Measurements from ENCODE around the gene NTRK3. TPM values are rescaled to one million over a fixed set of nuclear protein-coding genes. Genes with fewer than 3 reads are reported as not detected.

Gene NTRK3
- total and polyA plus RNA-seq, 5 experiments from 2014 or later: not detected

DNA sequence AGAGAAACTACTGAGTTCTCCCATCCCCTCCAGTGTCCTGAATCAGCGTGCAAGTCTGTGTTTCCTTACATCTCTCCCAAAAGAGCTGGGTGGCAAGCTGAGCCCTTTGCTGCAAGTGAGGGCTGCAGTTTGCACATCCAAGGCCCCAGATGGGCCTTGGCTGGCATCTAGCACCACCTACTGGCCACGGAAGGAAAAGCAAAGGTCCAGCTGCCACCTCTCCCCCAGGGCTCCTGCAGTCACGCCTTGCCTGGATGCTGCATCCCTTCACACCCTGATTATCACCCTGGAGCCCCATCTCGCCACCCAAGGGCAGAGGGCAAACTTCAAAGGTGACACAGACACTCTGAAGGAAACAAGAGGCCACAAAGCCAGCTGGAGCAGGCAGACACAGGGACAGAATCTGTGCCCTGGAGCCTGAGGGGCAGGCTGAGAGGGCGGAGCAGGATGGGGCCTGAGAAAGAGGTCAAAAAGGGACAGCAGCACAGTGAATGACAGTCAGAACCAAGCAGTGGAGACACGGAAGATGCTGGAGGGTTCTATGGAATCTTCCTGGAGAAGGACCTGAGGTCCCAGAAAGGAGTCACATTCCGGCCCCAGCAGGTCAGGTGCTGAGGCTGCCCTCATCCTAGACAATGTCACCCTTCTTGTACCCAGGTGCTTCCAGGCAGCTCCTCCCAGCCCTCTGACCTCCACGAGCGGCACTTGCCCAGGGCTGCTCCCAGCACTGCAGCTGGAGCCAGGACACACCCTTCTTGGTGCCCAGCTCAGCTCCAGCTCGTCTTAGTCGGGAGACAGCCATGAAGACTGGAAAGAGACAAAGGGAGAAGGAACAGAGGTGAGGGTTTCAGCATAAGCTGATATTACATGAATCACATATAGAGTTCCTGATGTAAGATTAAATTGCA, 18.3 kb upstream of the NTRK3 start:
- H3K9me3 Mint-ChIP-seq: no peaks in the 10 kb centered on the region
- DNase-seq (peak; percentile 14 to 67 (median 33)), ATAC-seq (no peak)
- peaks cover 0 to 2% (median 0%) of the 10 kb centered on the region in 4 donors for H3K4me1 Mint-ChIP-seq
- POLR2A ChIA-PET: no interaction called here
- no peak overlapping the region for H3K4me3 Mint-ChIP-seq
- H3K36me3 Mint-ChIP-seq: no peaks in the 10 kb centered on the region
- peak overlapping the region in 1 of 10 donors; percentile 26 for H3K27ac Mint-ChIP-seq
- H3K27me3 Mint-ChIP-seq: peaks cover 6 to 40% (median 19%) of the 10 kb centered on the region in 5 donors

DNA sequence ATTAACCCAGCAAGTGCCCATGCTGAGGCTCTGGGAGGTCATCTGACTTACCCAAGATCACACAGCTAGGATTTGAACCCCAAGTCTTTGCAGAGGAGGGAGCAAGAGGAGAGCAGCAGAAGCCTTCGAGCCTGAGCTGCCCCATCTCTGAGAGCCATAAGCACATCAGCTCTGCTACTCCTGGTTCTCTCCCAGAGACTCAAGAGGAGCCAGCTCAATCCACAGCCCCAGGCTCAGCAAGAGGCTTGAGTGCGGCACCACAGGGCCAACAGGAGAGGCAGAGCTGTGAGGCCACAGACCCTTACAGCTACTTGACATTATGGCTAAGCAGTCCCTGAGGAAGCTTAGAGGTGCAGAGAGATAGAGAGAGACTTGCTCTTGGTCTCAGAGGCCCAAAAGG, 15.9 kb upstream of the NTRK3 start:
- no peak overlapping the region for H3K27ac Mint-ChIP-seq
- H3K27me3 Mint-ChIP-seq: peaks cover 0 to 38% (median 13%) of the 10 kb centered on the region in 5 donors
- POLR2A ChIA-PET: no interaction called here
- no peaks in the 10 kb centered on the region for H3K36me3 Mint-ChIP-seq
- ATAC-seq (no peak), DNase-seq (no peak)
- no peaks in the 10 kb centered on the region for H3K9me3 Mint-ChIP-seq
- H3K4me1 Mint-ChIP-seq: peaks cover 0 to 2% (median 0%) of the 10 kb centered on the region in 4 donors
- no peak overlapping the region for H3K4me3 Mint-ChIP-seq

- Mint-ChIP-seq H3K4me3 (no peak overlapping the region), H3K4me1 (peaks cover 0 to 3% (median 0%) of the 10 kb centered on the region in 4 donors), H3K27ac (no peak overlapping the region), H3K36me3 (no peaks in the 10 kb centered on the region), H3K27me3 (peaks cover 4 to 53% (median 20%) of the 10 kb centered on the region in 5 donors), H3K9me3 (no peaks in the 10 kb centered on the region)
- POLR2A ChIA-PET: no interaction called here
- DNase-seq (no peak), ATAC-seq (no peak)
These were observed 13.0 kb upstream of the NTRK3 start for GRCh38 chr15:88269356-88270062.

- POLR2A ChIA-PET: no interaction called here
- Mint-ChIP-seq H3K4me3 (no peak overlapping the region), H3K36me3 (no peaks in the 10 kb centered on the region), H3K9me3 (no peaks in the 10 kb centered on the region), H3K4me1 (peaks cover 0 to 3% (median 0%) of the 10 kb centered on the region in 4 donors), H3K27me3 (peaks cover 10 to 71% (median 31%) of the 10 kb centered on the region in 5 donors), H3K27ac (no peak overlapping the region)
- DNase-seq (no peak), ATAC-seq (no peak)
These were observed 11.2 kb upstream of the NTRK3 start for GRCh38 chr15:88267720-88268119.

DNA sequence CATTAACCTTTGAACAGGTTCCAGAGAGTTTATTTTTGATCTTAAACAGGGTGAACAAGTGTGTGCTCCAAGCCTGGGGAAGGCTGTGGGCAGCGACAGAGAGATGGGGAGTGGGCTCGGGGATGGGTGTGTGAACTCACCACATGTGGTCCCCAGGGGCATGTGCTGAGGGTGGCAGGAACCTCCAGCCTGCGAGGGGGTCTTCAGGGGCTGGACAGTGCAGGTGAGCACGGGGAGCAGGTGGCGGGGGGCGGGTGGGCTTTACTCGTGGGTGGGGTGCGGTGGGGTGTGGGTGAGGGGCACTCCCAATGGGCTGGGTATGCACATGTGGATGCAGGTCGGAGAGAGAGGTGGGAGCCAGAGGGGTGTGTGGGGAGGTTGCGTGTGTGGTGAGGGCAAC, 9.6 kb upstream of the NTRK3 start:
- peaks cover 0 to 3% (median 0%) of the 10 kb centered on the region in 4 donors for H3K4me1 Mint-ChIP-seq
- POLR2A ChIA-PET: no interaction called here
- H3K36me3 Mint-ChIP-seq: no peaks in the 10 kb centered on the region
- DNase-seq (no peak), ATAC-seq (no peak)
- no peak overlapping the region for H3K27ac Mint-ChIP-seq
- H3K9me3 Mint-ChIP-seq: no peaks in the 10 kb centered on the region
- H3K4me3 Mint-ChIP-seq: no peak overlapping the region
- H3K27me3 Mint-ChIP-seq: peaks cover 13 to 81% (median 40%) of the 10 kb centered on the region in 5 donors

DNA sequence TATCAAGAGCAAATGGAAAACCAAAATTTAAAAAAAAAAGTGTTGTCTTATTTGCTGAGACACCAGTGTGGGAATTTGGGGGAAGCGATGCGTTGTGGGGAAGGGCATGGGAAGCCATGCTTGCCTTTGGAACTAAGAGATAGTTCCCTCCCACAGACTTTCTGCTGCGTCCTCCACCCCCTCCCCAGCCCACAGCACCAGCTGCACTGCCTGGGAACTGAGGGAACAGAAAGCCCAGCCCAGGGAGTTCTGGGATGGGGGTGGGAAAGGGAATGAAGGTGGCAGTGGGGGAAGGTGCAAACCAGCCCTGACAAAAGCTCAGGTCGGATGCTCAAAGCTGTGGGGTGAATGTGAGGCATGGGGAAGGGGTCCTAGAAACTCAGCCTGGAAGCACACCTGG, 8.1 kb upstream of the NTRK3 start:
- no peak overlapping the region for H3K4me3 Mint-ChIP-seq
- H3K9me3 Mint-ChIP-seq: no peaks in the 10 kb centered on the region
- H3K27ac Mint-ChIP-seq: no peak overlapping the region
- H3K27me3 Mint-ChIP-seq: peaks cover 13 to 75% (median 38%) of the 10 kb centered on the region in 5 donors
- POLR2A ChIA-PET: no interaction called here
- DNase-seq: no peak
- ATAC-seq: no peak
- H3K4me1 Mint-ChIP-seq: peaks cover 0 to 1% (median 0%) of the 10 kb centered on the region in 4 donors
- H3K36me3 Mint-ChIP-seq: no peaks in the 10 kb centered on the region

- Mint-ChIP-seq H3K4me3 (no peak overlapping the region), H3K36me3 (no peaks in the 10 kb centered on the region), H3K27me3 (peaks cover 26 to 83% (median 61%) of the 10 kb centered on the region in 5 donors), H3K4me1 (peaks cover 5 to 14% (median 8%) of the 10 kb centered on the region in 4 donors), H3K9me3 (no peaks in the 10 kb centered on the region), H3K27ac (no peak overlapping the region)
- POLR2A ChIA-PET: no interaction called here
- ATAC-seq (no peak), DNase-seq (no peak)
These were observed 5.5 kb upstream of the NTRK3 start for GRCh38 chr15:88262064-88262463.

DNA sequence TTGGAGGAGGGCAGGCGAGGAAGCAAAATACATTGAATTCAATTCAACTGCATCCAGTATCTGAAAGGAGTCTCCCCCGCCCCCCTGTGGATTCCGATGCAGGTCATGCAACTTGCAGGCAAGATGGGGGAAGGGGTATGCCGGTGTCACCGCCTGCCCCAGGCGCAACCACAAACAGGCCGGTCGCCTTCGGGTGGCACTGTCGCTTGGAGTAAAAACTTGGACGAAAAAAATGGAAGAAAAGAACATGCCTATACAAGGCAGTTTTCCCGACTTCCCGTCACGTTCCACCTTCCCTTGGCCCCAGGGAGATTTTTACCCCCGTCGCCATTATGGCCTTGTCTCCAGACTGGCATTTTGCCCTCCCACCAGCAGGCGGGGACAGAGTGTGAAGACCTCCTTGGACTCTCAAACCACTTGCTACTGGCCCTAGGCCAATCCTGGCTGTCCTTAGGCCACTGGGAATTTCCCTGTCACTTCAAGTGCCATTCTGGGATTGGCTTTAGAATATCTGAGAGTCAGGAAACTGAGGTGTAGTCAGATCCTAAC, 1.6 kb upstream of the NTRK3 start:
- ATAC-seq: no peak
- H3K27me3 Mint-ChIP-seq: peaks cover 26 to 83% (median 68%) of the 10 kb centered on the region in 5 donors
- H3K4me3 Mint-ChIP-seq: peak overlapping the region in 7 of 10 donors; percentile 25 to 87 (median 39)

GRCh38 chr15:88257311-88258092, 963 bp upstream of the NTRK3 start:
- POLR2A ChIA-PET: no interaction called here
- H3K36me3 Mint-ChIP-seq: no peaks in the 10 kb centered on the region
- peaks cover 8 to 32% (median 21%) of the 10 kb centered on the region in 4 donors for H3K4me1 Mint-ChIP-seq
- peaks cover 23 to 83% (median 65%) of the 10 kb centered on the region in 5 donors for H3K27me3 Mint-ChIP-seq
- peak overlapping the region; percentile 61 to 87 (median 76) for H3K4me3 Mint-ChIP-seq
- ATAC-seq (no peak), DNase-seq (no peak)
- H3K9me3 Mint-ChIP-seq: no peaks in the 10 kb centered on the region
- no peak overlapping the region for H3K27ac Mint-ChIP-seq

More for the DNA sequence above, 1.6 kb upstream of the NTRK3 start:
- Mint-ChIP-seq H3K36me3 (no peaks in the 10 kb centered on the region), H3K4me1 (peaks cover 8 to 32% (median 21%) of the 10 kb centered on the region in 4 donors), H3K27ac (no peak overlapping the region), H3K9me3 (no peaks in the 10 kb centered on the region)
- no peak for DNase-seq
- POLR2A ChIA-PET: no interaction called here

DNA sequence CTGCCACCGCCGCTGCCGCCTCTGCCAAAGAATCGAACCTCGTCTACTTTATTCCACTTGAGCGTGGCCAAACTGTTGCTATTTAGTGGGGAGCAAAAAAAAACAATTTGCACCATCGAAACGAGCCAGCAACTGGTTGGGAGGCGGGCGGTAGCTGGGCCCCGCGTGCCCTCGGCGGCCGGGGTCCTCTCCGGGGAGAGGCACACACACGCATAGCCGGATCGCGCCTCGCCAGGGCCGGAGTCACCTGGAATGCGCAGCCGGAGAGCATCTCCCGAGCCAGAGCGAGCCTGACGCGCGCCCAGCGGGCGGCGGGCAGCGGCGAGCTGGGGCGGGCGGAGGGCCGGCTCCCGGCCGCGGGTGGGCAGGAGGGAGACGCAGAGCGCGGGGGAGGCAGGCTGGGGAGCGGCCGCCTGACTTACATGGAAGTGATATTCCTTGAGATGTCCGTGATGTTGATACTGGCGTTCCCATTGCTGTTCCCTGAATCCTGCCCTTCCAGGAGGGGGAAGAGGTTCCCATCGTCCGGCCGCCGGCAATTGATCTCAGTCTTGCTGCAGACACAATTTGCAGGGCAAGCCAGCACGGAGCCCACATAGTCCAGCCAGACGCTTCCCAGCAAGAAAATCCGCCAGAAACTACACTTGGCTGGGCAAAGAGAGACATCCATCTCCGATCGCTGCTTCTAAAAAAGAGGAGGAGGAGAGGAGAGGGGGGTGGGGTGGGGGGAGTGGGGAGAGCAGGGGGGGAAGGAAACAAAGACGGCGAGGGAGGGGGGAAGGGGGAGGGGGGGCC, 858 bp downstream of the NTRK3 start:
- Mint-ChIP-seq H3K36me3 (no peaks in the 10 kb centered on the region), H3K4me1 (peaks cover 8 to 32% (median 21%) of the 10 kb centered on the region in 4 donors), H3K9me3 (no peaks in the 10 kb centered on the region), H3K27me3 (peaks cover 22 to 71% (median 57%) of the 10 kb centered on the region in 5 donors), H3K4me3 (peak overlapping the region; percentile 48 to 80 (median 67)), H3K27ac (peak overlapping the region in 1 of 10 donors; percentile 34)
- no peak for DNase-seq
- ATAC-seq: no peak
- POLR2A ChIA-PET: no interaction called here

DNA sequence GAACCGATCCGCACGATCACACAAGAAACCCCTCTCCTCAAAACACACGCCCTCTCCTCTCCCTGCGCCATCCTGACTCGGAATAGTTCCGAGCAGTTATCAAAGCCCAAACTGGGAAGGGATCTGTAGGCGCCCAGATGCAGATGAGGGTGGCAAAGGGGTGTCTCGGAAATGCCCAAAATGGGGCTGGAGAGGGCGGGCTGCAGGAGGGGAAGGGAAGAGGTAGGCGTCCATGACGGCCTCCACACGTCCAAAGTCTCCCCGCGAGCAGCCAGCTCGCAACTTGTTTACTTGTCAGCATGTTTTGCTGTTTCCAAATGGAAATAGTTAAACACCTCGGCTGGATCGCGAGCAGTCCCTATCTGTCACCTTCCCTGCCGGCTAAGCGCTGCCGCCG, 1.5 kb downstream of the NTRK3 start:
- DNase-seq (no peak), ATAC-seq (no peak)
- peak overlapping the region in 9 of 10 donors; percentile 7 to 79 (median 64) for H3K4me3 Mint-ChIP-seq
- peak overlapping the region in 1 of 10 donors; percentile 59 for H3K27ac Mint-ChIP-seq
- no peaks in the 10 kb centered on the region for H3K9me3 Mint-ChIP-seq
- peaks cover 8 to 32% (median 21%) of the 10 kb centered on the region in 4 donors for H3K4me1 Mint-ChIP-seq
- no peaks in the 10 kb centered on the region for H3K36me3 Mint-ChIP-seq
- POLR2A ChIA-PET: no interaction called here
- peaks cover 22 to 70% (median 58%) of the 10 kb centered on the region in 5 donors for H3K27me3 Mint-ChIP-seq
